ENCODE results near the gene ISG15.
A peak's percentile ranks its signal among the peaks of the same experiment; 100 is the strongest.

ISG15 gene

DNA sequence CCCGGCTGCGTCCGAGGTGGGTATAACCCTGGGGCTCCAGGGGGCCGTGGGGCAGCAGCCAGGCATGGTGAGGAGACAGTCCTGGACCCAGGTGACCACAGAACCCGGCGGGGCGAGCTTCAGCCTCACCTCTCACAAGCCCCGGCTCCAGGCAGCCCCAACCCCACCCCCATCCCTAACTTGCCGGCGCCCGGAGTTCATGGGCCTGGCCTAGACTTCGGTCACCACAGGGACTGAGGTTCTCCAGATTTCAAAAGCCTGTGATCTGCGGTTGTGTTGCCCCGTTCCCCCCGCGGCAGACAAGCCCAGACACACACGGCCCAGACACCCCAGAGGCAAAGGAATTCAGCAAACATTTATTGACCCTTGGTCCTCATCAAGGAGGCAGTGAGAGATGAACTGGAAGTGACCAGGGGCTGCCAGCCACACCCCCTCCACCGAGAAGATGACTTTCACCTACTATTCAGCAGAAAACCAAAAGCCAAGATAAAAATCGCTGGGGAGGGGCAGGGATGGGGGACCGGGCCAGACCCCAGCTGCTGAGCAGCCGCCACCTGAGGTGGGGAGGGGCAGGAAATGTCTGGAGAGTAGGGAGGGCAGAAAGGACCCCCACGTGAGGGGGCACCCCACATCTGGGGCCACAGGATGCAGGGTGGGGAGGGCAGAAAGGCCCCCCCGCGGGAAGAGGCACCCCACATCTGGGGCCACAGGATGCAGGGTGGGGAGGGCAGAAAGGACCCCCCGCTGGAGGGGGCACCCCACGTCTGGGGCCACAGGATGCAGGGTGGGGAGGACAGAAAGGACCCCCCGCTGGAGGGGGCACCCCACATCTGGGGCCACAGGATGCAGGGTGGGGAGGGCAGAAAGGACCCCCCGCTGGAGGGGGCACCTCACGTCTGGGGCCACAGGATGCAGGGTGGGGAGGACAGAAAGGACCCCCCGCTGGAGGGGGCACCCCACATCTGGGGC, 17.3 kb upstream of the ISG15 start:
- H3K27ac ChIP-seq = no peak overlapping the region
- no peak for TF ChIP-seq ZFX (IDR thresholded peaks at IDR 0.05)
- TF ChIP-seq CTCF (conservative IDR thresholded peaks at IDR 0.05) = no peak

DNA sequence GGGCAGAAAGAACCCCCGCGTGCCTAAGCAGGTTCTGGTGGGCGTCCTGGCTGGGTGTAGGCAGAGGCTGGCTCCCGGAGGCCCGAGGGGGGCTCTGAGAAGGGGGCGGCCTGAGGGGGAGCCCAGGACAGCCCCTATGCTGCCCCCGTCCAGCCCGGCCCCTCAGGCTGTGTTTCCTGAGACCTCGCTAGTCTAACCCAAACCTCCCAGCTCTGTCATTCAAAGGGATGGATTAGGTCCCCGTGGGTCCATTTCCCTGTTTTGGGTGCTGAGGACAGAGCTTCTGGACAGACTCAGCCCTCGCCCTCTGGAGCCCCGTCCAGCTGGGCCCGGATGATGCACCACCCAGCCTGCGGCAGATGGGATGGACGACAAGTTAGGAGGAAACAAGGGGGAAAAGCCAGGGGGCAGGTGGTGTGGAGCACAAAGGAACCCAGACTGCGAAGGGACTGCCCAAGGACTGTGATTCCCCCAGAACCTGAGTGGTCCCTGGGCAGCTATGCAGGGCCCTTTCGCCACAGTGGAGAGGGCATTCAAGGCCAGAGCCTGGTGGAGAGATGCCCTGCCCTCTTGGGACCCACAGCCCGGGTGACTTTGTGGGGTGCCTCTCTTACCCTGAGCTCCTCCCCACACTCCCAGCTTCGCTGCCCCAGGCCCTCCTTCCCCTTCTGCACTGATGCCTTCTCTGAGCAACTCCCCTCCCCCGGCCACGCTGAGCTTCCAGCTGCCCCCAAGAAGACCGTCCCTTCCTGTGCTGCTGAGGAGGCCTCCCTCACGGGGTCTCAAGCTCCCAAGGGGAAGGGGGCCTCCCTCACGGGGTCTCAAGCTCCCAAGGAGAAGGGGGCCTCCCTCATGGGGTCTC, 16.2 kb upstream of the ISG15 start:
- no peak overlapping the region for H3K27ac ChIP-seq

GRCh38 chr1:997713-997992, 15.6 kb upstream of the ISG15 start:
- TF ChIP-seq ZFX (IDR thresholded peaks at IDR 0.05) (no peak), CTCF (conservative IDR thresholded peaks at IDR 0.05) (no peak)

More for the DNA sequence above, 16.2 kb upstream of the ISG15 start:
- no peak for TF ChIP-seq CTCF (conservative IDR thresholded peaks at IDR 0.05)
- no peak for TF ChIP-seq ZFX (IDR thresholded peaks at IDR 0.05)

GRCh38 chr1:997993-998744, 15.1 kb upstream of the ISG15 start:
- no peak for TF ChIP-seq CTCF (conservative IDR thresholded peaks at IDR 0.05)
- no peak for TF ChIP-seq ZFX (IDR thresholded peaks at IDR 0.05)
- H3K27ac ChIP-seq = peak overlapping the region; percentile 95; the same call in 1 of the 2 replicates

More at GRCh38 chr1:997713-997992, 15.6 kb upstream of the ISG15 start:
- no peak overlapping the region for H3K27ac ChIP-seq

DNA sequence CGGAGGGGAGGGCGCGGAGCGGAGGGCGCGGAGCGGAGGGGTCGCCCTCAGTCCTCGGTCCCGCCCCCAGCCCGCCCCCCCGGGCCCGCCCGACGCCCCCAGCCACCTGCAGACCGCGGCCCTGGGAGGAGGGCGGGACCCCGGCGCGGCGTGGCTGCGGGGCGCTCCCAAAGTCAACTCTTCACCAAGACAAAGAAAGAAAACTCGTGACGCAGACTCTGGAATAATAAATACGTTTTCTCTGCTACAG, 14.6 kb upstream of the ISG15 start:
- H3K27ac ChIP-seq = peak overlapping the region; percentile 95
- no peak for TF ChIP-seq CTCF (conservative IDR thresholded peaks at IDR 0.05)
- TF ChIP-seq ZFX (IDR thresholded peaks at IDR 0.05) = no peak

- peak overlapping the region; percentile 95 for H3K27ac ChIP-seq
- TF ChIP-seq ZFX (IDR thresholded peaks at IDR 0.05) (0 out of 2 replicates have a peak, but pooled peaks have one; percentile 31), CTCF (conservative IDR thresholded peaks at IDR 0.05) (no peak; the same call in 1 of the 2 replicates)
Observed at GRCh38 chr1:998995-999724, 14.1 kb upstream of the ISG15 start.

All from C4-2B (cell line).